RWPE1 (cell line): ENCODE measurements around the gene NR5A2.

Source experiments
- CTCF ChIA-PET: fragments of 350-600 bp; sonication (Branson Sonifier 250); formaldehyde crosslinking; extraction: SDS; loops from one replicate; lab custom pipeline; 2021; lab: Yijun Ruan, JAX
- POLR2A ChIA-PET: fragments of 400-600 bp; formaldehyde crosslinking; extraction: SDS; loops from one replicate; lab custom pipeline; 2020; ENCODE audit warnings: antibody characterized with exemption; ENCODE audit not compliant: low non-redundant PET; lab: Yijun Ruan, JAX
- DNase-seq: peaks from one replicate; pipeline ENCODE4 v3.0.0; 2012; ENCODE audit warnings: low spot score
- H3K27ac ChIP-seq: fragments of 450-650 bp; 2 replicates; pipeline ENCODE4 v1.5.1; 2017
- TF ChIP-seq, protein P1 (sequence below): fragments of 450-650 bp; conservative IDR thresholded peaks from 2 replicates; pipeline ENCODE4 v1.5.1; 2017; ENCODE audit warnings: low read depth, mild to moderate bottlenecking

NR5A2 gene

GRCh38 chr1:200081969-200082245 lies 54.4 kb downstream of the NR5A2 start:
- ChIA-PET CTCF (interaction anchor here (0.6 to 0.7 kb wide), 2 partner anchors 21 to 220 kb away, joined by 3 read pairs; no protein-coding TSS in a partner anchor), POLR2A (no interaction called here)
- no peak for DNase-seq

GRCh38 chr1:200082329-200082728 lies 54.8 kb downstream of the NR5A2 start:
- DNase-seq = peak; percentile 44
- ChIA-PET POLR2A (no interaction called here), CTCF (interaction anchor here (0.7 kb wide), 1 partner anchor 220 kb away, joined by 3 read pairs; no protein-coding TSS in a partner anchor)
- TF ChIP-seq, protein P1, sequence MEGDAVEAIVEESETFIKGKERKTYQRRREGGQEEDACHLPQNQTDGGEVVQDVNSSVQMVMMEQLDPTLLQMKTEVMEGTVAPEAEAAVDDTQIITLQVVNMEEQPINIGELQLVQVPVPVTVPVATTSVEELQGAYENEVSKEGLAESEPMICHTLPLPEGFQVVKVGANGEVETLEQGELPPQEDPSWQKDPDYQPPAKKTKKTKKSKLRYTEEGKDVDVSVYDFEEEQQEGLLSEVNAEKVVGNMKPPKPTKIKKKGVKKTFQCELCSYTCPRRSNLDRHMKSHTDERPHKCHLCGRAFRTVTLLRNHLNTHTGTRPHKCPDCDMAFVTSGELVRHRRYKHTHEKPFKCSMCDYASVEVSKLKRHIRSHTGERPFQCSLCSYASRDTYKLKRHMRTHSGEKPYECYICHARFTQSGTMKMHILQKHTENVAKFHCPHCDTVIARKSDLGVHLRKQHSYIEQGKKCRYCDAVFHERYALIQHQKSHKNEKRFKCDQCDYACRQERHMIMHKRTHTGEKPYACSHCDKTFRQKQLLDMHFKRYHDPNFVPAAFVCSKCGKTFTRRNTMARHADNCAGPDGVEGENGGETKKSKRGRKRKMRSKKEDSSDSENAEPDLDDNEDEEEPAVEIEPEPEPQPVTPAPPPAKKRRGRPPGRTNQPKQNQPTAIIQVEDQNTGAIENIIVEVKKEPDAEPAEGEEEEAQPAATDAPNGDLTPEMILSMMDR = no peak
- H3K27ac ChIP-seq = no peak overlapping the region

More at GRCh38 chr1:200081969-200082245, 54.4 kb downstream of the NR5A2 start:
- H3K27ac ChIP-seq = no peak overlapping the region
- TF ChIP-seq, protein P1 = no peak

DNA sequence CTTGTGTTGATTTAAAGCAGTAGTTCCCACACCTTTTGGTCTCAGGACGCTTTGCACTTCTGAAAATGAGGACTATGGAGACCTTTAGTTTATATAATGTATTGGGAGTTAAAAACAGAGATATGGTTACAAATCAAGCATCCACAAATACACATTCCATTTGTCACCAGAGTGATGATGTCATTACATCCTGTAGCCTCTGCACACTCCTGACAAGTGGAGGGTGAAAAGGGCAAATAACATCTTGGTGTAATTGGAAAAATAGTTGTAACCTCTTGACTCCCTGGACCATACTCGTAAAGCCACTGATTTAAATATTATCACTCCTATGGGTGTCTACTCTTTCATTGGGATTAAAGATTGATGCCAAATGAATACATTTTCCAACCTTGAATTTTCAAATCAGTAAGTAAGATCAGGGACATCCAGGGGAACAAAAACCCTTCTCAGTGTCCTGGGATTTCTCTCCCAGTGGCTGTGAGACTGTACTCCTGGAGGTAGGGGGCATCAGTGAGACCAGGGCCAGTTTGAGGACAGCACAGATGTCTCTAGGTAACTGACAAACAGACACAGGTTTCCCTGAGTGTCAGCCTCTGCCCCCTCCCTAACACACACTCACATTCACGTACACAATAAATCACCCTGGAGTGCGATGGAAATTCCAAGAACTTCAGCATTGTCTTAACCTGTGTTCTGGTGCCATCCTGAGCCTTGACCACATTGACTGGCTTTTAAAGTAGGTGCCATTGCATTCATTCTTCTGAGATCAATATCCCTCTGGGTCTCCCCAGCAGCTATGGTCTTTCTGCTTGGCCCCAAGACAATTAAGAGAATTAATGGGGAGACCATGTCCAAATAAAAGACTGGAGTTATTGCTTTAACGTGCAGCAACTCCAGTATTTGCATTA lies 63.0 kb downstream of the NR5A2 start:
- CTCF ChIA-PET = interaction anchor here (0.6 kb wide), 1 partner anchor 9 kb away, joined by 3 read pairs; no protein-coding TSS in a partner anchor
- DNase-seq = no peak
- H3K27ac ChIP-seq = no peak overlapping the region
- TF ChIP-seq, protein P1 = no peak
- POLR2A ChIA-PET = no interaction called here

DNA sequence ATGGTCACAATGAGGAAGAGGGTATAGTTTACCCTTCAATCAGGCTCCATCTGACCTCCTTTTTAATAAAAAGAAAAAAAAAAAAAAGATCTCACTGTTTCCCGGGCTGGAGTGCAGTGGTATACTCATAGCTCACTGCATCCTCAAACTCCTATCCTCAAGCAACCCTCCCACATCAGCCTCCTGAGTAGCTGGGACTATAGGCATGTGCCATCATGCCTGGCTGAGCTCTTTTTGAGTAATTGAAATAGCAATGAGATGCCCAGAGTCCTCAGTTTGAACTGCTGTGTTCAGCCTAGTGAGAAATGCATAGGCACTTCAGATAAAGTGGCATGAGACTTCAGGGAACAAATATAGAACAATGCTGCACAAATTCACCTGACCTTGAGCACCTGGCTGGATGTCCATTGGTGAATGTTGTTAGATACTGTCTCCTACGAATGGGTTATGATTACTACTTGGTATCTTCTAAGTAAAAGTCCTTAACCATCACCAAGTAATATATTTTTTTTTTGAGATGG lies 67.6 kb downstream of the NR5A2 start:
- no peak overlapping the region for H3K27ac ChIP-seq
- ChIA-PET POLR2A (no interaction called here), CTCF (interaction anchor here (0.6 kb wide), 2 partner anchors 386 to 432 kb away, joined by 3 read pairs; no protein-coding TSS in a partner anchor)
- DNase-seq = peak; percentile 20
- TF ChIP-seq, protein P1 = no peak

DNA sequence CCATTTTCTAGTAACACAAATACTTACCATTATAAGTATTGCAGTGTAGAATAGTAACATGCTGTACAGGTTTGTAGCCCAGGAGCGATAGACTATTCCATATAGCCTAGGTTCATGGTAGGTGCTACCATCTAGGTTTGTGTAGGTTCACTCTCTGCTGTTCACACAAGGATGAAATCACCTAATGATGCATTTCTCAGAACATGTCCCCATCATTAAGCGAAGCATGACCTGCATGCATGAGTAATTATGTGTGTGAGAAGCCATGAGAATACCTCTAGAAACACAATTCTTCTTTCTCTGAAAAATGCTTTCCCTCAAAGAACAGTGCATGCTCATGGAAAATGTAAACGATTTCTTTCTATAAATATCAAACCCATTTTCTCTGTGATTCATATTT lies 69.3 kb downstream of the NR5A2 start:
- H3K27ac ChIP-seq = no peak overlapping the region
- no peak for DNase-seq
- ChIA-PET POLR2A (no interaction called here), CTCF (no interaction called here)
- TF ChIP-seq, protein P1 = no peak

- H3K27ac ChIP-seq = no peak overlapping the region
- TF ChIP-seq, protein P1 = no peak
- POLR2A ChIA-PET = no interaction called here
- DNase-seq = no peak
- CTCF ChIA-PET = interaction anchor here (0.6 to 0.9 kb wide), 2 partner anchors 10 to 410 kb away, joined by 3 to 7 read pairs; no protein-coding TSS in a partner anchor
These were observed 71.5 kb downstream of the NR5A2 start for GRCh38 chr1:200099040-200099439.
